ENCODE results near the gene KIR2DL4.
"Not testable (repeated sequence)": the region's sequence is repeated elsewhere in the genome, so short reads cannot be mapped to it uniquely, and the experiment has no call there.

KIR2DL4 gene

DNA sequence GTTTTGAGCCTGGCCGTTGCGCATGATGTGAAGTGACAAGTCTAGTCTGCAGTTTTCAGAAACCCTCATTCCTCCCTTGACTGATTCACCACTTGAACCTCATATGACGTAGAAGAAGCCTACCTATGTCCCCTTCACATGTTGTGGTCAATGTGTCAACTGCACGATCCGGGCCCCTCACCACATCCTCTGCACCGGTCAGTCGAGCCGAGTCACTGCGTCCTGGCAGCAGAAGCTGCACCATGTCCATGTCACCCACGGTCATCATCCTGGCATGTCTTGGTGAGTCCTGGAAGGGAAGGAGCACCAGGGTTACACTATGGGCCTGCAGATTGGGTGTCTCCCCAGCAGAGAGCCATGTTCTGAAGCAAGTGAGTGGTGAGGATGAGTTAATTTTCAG, at the start of gene KIR2DL4:
TSS of gene KIR2DL4 (plus strand) at position 201 of the 400 bp plus-strand sequence. CDS start at position 243, 42 bp downstream.
- no peak within 1 kb of the TSS for H3K4me3 ChIP-seq
- no peak for TF ChIP-seq Cebpa-rat (IDR thresholded peaks at IDR 0.05)
- H3K9me3 ChIP-seq (replicated peaks in 1 of 11) = peaks cover 0 to 36% (median 7%) of the 10 kb centered on the region in 11 experiments; a peak in 14 of 22 replicates
- H3K27ac ChIP-seq = no peak within 1 kb of the TSS
- H4K20me1 ChIP-seq = no peaks in the 10 kb centered on the region
- peaks cover 0 to 3% (median 0%) of the 10 kb centered on the region in 10 experiments; a peak in 1 of 20 replicates for H3K4me1 ChIP-seq
- H3K36me3 ChIP-seq = no peaks in the 10 kb centered on the region
- H3K9ac ChIP-seq = no peak within 1 kb of the TSS
- no peaks in the 10 kb centered on the region for H3K27me3 ChIP-seq
- no peak within 1 kb of the TSS for H3K4me2 ChIP-seq

DNA sequence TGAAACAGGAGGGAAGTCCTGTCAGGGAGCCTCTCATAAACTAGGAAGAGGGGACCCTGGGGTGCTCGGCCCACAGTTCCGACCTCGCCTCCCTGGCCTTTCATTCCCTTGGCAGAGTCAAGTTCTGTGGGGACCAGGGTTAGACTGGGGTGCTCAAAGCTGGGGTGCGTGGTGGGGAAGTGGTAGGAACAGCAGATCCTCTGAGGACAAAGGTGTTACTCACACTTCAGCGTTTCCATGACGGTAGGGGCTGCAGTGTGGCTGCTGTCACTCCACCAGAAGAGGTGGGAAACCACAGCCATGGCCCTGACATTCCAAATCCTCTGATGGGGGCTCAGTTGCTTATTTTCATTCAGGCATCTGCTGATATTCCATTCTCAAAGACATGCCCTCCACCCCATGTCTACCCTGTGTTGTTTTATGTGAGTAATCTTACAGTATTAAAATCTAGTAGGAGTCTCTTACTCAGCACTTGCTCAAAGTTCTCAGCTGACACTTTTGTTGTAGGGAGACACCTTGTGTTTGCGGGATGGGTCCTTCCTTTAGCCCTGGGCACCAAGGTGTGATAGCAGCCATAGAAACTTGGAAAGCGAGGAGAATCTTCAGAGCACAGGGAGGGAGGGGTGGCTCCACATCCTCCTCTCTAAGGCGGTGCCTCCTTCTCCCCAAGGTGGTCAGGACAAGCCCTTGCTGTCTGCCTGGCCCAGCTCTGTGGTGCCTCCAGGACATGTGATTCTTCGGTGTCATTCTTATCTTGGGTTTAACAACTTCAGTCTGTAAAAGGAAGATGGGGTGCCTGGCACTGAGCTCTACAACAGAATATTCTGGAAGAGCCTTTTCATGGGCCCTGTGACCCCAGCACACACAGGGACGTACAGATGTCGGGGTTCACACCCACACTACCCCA, 47.0 kb upstream of the KIR2DL4 start:
- not testable (repeated sequence) for H4K20me1 ChIP-seq

DNA sequence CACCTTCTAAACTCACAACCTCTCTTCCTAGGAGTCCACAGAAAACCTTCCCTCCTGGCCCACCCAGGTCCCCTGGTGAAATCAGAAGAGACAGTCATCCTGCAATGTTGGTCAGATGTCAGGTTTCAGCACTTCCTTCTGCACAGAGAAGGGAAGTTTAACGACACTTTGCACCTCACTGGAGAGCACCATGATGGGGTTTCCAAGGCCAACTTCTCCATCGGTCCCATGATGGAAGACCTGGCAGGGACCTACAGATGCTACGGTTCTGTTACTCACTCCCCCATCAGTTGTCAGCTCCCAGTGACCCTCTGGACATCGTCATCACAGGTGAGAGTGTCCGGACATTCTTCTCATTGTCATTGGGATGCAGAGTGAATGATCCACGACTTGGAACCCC, 44.8 kb upstream of the KIR2DL4 start:
- not testable (repeated sequence) for H3K27me3 ChIP-seq; H3K27ac ChIP-seq; H3K9me3 ChIP-seq (replicated peaks in 1 of 11); H3K4me3 ChIP-seq; H3K4me1 ChIP-seq; H4K20me1 ChIP-seq; H3K36me3 ChIP-seq; H3K9ac ChIP-seq; H3K4me2 ChIP-seq

More for the DNA sequence above, 47.0 kb upstream of the KIR2DL4 start:
- not testable (repeated sequence) for H3K9me3 ChIP-seq (replicated peaks in 1 of 11); H3K27me3 ChIP-seq; H3K4me1 ChIP-seq; H3K27ac ChIP-seq; H3K4me2 ChIP-seq; H3K9ac ChIP-seq; H3K36me3 ChIP-seq; H3K4me3 ChIP-seq

GRCh38 chr19:54764219-54764618, 39.2 kb upstream of the KIR2DL4 start:
- H3K36me3 ChIP-seq = not testable (repeated sequence)

DNA sequence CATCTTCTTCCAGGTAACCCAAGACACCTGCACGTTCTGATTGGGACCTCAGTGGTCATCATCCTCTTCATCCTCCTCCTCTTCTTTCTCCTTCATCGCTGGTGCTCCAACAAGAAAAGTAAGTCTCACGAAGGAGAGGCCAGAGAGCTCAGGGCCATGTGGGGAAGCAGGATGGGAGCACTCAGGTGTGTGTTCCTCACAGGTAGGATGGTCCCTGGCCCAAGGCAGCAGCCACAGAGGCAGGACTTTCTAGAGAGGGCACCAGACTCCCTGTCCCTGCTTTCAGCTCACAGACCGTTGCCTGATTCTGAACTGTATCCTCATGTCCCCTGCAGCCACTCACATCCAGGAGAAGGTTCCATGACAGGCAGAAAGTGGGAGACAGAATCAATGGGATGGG, 36.9 kb upstream of the KIR2DL4 start:
- not testable (repeated sequence) for H3K9ac ChIP-seq, H3K36me3 ChIP-seq, H3K27me3 ChIP-seq, H3K4me2 ChIP-seq, H3K4me3 ChIP-seq, H4K20me1 ChIP-seq, H3K27ac ChIP-seq
- H3K4me1 ChIP-seq = peaks cover 0 to 11% (median 0%) of the 10 kb centered on the region in 10 experiments; a peak in 4 of 20 replicates
- H3K9me3 ChIP-seq (replicated peaks in 1 of 11) = peaks cover 7 to 30% (median 22%) of the 10 kb centered on the region in 11 experiments; a peak in 21 of 22 replicates

More at GRCh38 chr19:54764219-54764618, 39.2 kb upstream of the KIR2DL4 start:
- not testable (repeated sequence) for H3K9ac ChIP-seq, H3K27me3 ChIP-seq, H4K20me1 ChIP-seq, H3K27ac ChIP-seq, H3K4me3 ChIP-seq
- Histone ChIP-seq H3K4me1 (peaks cover 0 to 11% (median 0%) of the 10 kb centered on the region in 10 experiments; a peak in 4 of 20 replicates), H3K9me3 (replicated peaks in 1 of 11) (peaks cover 7 to 19% (median 15%) of the 10 kb centered on the region in 11 experiments; a peak in 21 of 22 replicates), H3K4me2 (peak overlapping the region in 4 of 11 experiments; percentile 2 to 29 (median 26); a peak in 4 of 22 replicates)

GRCh38 chr19:54769646-54770045, 33.8 kb upstream of the KIR2DL4 start, which contains the start of gene KIR2DL1:
Gene KIR2DL1, plus strand, starts transcription at chr19:54769793. Its CDS starts 58 bp downstream, at chr19:54769851.
- H3K27ac ChIP-seq, H3K4me1 ChIP-seq, H3K27me3 ChIP-seq, H4K20me1 ChIP-seq, H3K4me3 ChIP-seq, H3K4me2 ChIP-seq, H3K36me3 ChIP-seq, H3K9ac ChIP-seq: not testable (repeated sequence)
- peaks cover 7 to 30% (median 22%) of the 10 kb centered on the region in 11 experiments; a peak in 21 of 22 replicates for H3K9me3 ChIP-seq (replicated peaks in 1 of 11)

DNA sequence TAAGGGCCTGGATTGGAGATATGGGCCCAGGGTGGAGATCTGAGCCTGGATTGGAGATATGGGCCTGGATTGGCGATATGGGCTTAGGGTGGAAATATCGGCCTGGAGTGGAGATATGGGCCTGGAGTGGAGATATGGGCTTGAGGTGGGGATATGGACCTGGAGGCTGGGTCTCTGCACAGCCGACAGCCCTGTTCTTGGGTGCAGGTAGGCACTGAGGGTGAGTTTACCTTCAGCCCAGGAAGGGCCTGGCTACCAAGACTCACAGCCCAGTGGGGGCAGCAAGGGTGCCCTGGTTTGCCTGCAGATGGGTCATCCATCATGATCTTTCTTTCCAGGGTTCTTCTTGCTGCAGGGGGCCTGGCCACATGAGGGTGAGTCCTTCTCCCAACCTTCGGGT, 32.9 kb upstream of the KIR2DL4 start:
- not testable (repeated sequence) for H3K4me2 ChIP-seq, H3K27ac ChIP-seq, H3K36me3 ChIP-seq, H3K9ac ChIP-seq, H3K4me1 ChIP-seq, H3K4me3 ChIP-seq, H3K27me3 ChIP-seq, H4K20me1 ChIP-seq
- peaks cover 0 to 21% (median 15%) of the 10 kb centered on the region in 11 experiments; a peak in 16 of 22 replicates for H3K9me3 ChIP-seq (replicated peaks in 1 of 11)

DNA sequence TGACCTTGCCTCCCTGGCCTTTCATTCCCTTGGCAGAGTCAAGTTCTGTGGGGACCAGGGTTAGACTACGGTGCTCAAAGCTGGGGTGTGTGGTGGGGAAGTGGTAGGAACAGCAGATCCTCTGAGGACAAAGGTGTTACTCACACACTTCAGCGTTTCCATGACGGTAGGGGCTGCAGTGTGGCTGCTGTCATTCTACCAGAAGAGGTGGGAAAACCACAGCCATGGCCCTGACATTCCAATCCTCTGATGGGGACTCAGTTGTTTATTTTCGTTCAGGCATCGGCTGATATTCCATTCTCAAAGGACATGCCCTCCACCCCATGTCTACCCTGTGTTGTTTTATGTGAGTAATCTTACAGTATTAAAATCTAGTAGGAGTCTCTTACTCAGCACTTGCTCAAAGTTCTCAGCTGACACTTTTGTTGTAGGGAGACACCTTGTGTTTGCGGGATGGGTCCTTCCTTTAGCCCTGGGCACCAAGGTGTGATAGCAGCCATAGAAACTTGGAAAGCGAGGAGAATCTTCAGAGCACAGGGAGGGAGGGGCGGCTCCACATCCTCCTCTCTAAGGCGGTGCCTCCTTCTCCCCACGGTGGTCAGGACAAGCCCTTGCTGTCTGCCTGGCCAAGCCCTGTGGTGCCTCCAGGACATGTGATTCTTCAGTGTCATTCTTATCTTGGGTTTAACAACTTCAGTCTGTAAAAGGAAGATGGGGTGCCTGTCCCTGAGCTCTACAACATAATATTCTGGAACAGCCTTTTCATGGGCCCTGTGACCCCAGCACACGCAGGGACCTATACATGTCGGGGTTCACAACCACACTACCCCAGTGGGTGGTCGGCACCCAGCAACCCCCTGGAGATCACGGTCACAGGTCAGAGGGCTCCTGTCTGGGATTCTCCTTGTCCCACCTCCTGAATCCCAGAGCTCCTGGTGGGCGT, 32.1 kb upstream of the KIR2DL4 start:
- not testable (repeated sequence) for H3K4me3 ChIP-seq, H3K27me3 ChIP-seq, H3K27ac ChIP-seq, H3K9ac ChIP-seq, H3K4me1 ChIP-seq, H3K36me3 ChIP-seq, H3K4me2 ChIP-seq, H4K20me1 ChIP-seq
- peaks cover 0 to 13% (median 7%) of the 10 kb centered on the region in 11 experiments; a peak in 8 of 22 replicates for H3K9me3 ChIP-seq (replicated peaks in 1 of 11)

DNA sequence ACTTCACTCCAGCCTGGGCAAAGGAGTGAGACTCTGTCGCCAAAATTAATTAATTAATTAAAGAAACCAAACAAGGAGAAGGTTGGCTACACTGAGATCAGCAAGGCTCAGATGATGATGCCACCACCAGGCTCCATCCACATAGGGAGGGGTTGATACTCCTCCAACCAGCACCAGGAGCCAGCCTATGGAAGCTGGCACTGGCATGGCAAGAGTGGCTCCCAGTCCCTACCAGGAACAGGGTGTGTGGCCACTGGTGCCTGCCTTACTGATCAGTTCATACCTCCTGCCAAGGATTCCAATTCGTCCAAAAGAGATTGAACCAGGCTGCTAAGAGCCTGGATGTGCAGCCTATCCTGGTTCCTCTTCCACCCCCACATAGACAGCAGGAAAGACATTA, 30.7 kb upstream of the KIR2DL4 start:
- not testable (repeated sequence) for H3K9ac ChIP-seq, H3K4me3 ChIP-seq, H4K20me1 ChIP-seq, H3K27ac ChIP-seq, H3K36me3 ChIP-seq, H3K4me2 ChIP-seq, H3K27me3 ChIP-seq, H3K4me1 ChIP-seq
- peaks cover 0 to 11% (median 6%) of the 10 kb centered on the region in 11 experiments; a peak in 3 of 22 replicates for H3K9me3 ChIP-seq (replicated peaks in 1 of 11)

DNA sequence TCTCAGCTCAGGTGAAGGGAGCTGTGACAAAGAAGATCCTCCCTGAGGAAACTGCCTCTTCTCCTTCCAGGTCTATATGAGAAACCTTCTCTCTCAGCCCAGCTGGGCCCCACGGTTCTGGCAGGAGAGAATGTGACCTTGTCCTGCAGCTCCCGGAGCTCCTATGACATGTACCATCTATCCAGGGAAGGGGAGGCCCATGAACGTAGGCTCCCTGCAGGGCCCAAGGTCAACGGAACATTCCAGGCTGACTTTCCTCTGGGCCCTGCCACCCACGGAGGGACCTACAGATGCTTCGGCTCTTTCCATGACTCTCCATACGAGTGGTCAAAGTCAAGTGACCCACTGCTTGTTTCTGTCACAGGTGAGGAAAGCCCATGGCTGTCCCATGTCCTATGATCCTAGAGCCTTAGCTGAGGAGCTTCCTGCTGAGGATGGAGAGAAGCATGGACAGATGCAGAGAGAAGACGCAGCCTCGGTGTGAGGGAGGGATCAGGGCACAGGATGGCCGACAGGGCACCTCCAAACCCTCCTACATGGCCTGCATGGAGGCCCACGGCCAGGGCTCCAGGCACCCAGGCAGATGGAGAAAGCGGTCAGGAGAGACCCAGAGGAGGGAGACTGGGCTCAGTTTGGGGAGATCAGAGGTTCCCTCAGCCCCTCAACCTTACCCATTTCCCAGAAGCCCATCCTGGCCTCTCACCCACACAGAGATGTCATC, 28.2 kb upstream of the KIR2DL4 start:
- not testable (repeated sequence) for H3K9me3 ChIP-seq (replicated peaks in 1 of 11)

GRCh38 chr19:54775830-54776229, 27.6 kb upstream of the KIR2DL4 start:
- not testable (repeated sequence) for H3K36me3 ChIP-seq; H3K4me3 ChIP-seq; H3K27ac ChIP-seq; H3K9me3 ChIP-seq (replicated peaks in 1 of 11); H3K27me3 ChIP-seq; H3K4me1 ChIP-seq; H3K4me2 ChIP-seq; H3K9ac ChIP-seq; H4K20me1 ChIP-seq

More for the DNA sequence above, 28.2 kb upstream of the KIR2DL4 start:
- H4K20me1 ChIP-seq, H3K27me3 ChIP-seq, H3K4me1 ChIP-seq, H3K27ac ChIP-seq, H3K36me3 ChIP-seq, H3K9ac ChIP-seq, H3K4me3 ChIP-seq, H3K4me2 ChIP-seq: not testable (repeated sequence)

- not testable (repeated sequence) for H3K4me3 ChIP-seq, H3K36me3 ChIP-seq, H3K4me2 ChIP-seq, H3K9ac ChIP-seq, H3K27ac ChIP-seq, H3K27me3 ChIP-seq, H3K4me1 ChIP-seq, H4K20me1 ChIP-seq
- peaks cover 10 to 24% (median 14%) of the 10 kb centered on the region in 11 experiments; a peak in 20 of 22 replicates for H3K9me3 ChIP-seq (replicated peaks in 1 of 11)
These were observed 25.6 kb upstream of the KIR2DL4 start for GRCh38 chr19:54777851-54778250.
